ENCODE results near the gene CACNG1. TPM values are rescaled to one million over a fixed set of nuclear protein-coding genes. Genes with fewer than 3 reads are reported as not detected.

CACNG1 gene
- total RNA-seq, 1 experiment from 2014 or later: not detected

DNA sequence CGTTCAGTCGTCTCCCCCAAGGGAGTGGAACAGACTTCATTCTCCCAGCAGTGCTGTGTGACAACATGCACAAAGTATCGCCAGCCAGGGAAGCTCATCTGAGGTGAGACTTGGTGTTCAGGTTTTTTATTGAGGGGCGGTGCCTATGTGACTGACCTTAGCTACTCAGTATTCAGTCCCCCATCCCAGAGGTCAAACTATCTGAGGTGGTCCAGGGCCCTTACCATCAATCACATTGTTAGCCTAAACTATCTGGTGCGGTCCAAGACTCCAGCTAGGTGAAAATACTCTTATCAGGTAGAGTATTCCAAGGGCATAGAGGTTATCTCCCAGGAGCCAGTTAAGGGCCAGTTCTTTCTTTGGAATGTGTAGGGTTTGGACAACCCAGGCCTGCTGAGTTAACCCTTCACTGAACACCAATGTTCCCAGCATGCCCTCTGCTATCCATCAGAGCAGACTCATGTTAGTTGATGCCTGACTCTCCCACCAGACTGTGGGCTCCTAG, 5.4 kb upstream of the CACNG1 start:
- no peak for DNase-seq
- Histone ChIP-seq H3K79me2 (ENCODE audit: insufficient read depth, low read length) (no peaks in the 10 kb centered on the region), H3T11ph (ENCODE audit: low read length) (no peak overlapping the region), H3K14ac (ENCODE audit: insufficient read depth, low read length) (no peak overlapping the region; the same call in 1 of the 2 replicates), H2BK120ac (ENCODE audit: low read depth, low read length, poor library complexity, severe bottlenecking) (no peak overlapping the region), H2BK5ac (ENCODE audit: insufficient read length, low read length) (no peak overlapping the region), H2BK12ac (ENCODE audit: insufficient read length, low read depth, low read length) (no peak overlapping the region), H4K91ac (ENCODE audit: insufficient read length, low read depth, low read length) (no peak overlapping the region), H3K23ac (ENCODE audit: insufficient read length, low read depth, low read length) (no peak overlapping the region), H3K18ac (ENCODE audit: insufficient read length, low read depth, low read length) (no peak overlapping the region), H3K27me3 (ENCODE audit: insufficient read depth, low read length) (no peaks in the 10 kb centered on the region), H2AK5ac (ENCODE audit: insufficient read length, low read length) (no peak overlapping the region), H3K23me2 (ENCODE audit: insufficient read length, low read depth, low read length, poor library complexity, severe bottlenecking) (no peaks in the 10 kb centered on the region), H3K9me3 (ENCODE audit: control insufficient read depth, low read depth, low read length) (no peaks in the 10 kb centered on the region), H3K56ac (ENCODE audit: insufficient read length, low read depth, low read length) (no peak overlapping the region), H3K4ac (ENCODE audit: low read depth, low read length) (no peak overlapping the region), H3K4me2 (ENCODE audit: insufficient read depth, insufficient read length, low read length) (no peak overlapping the region), H2BK20ac (ENCODE audit: low read depth, low read length, poor library complexity, severe bottlenecking) (no peak overlapping the region), H2BK15ac (ENCODE audit: low read depth, low read length) (no peak overlapping the region), H3K4me1 (ENCODE audit: insufficient read depth, low read length) (no peaks in the 10 kb centered on the region), H2AFZ (ENCODE audit: low read length) (no peak overlapping the region), H4K20me1 (ENCODE audit: control insufficient read depth, insufficient read depth, insufficient read length) (no peaks in the 10 kb centered on the region), H3K27ac (ENCODE audit: insufficient read length, low read depth, low read length) (no peak overlapping the region), H3K79me1 (ENCODE audit: insufficient read depth, low read depth, low read length, poor library complexity, severe bottlenecking) (no peaks in the 10 kb centered on the region), H4K8ac (replicated peaks; ENCODE audit: insufficient read length, low read depth, low read length) (no peak overlapping the region), H3K9ac (ENCODE audit: extremely low read depth, insufficient read length, low read length) (no peak overlapping the region), H4K5ac (ENCODE audit: insufficient read length, low read depth, low read length) (no peak overlapping the region)
- no CpG with 5 or more reads among the region's 5 CpGs for WGBS (ENCODE audit: extremely low coverage, insufficient read length, low lambda C conversion rate)
- peaks cover 0 to 3% (median 0%) of the 10 kb centered on the region in 3 experiments; a peak in 1 of 7 replicates for H3K36me3 Mint-ChIP-seq (ENCODE audit: insufficient read depth in 1 of 3, low read depth in 3 of 3)
- H3K9me3 Mint-ChIP-seq: peaks cover 0 to 2% of the 10 kb centered on the region in 2 experiments; a peak in 2 of 5 replicates
- peaks cover 8 to 13% of the 10 kb centered on the region in 2 experiments; a peak in 3 of 4 replicates for H3K4me1 Mint-ChIP-seq
- no peak overlapping the region for H3K4me3 Mint-ChIP-seq
- no peak overlapping the region for H3K27ac Mint-ChIP-seq
- TF ChIP-seq, protein P1, sequence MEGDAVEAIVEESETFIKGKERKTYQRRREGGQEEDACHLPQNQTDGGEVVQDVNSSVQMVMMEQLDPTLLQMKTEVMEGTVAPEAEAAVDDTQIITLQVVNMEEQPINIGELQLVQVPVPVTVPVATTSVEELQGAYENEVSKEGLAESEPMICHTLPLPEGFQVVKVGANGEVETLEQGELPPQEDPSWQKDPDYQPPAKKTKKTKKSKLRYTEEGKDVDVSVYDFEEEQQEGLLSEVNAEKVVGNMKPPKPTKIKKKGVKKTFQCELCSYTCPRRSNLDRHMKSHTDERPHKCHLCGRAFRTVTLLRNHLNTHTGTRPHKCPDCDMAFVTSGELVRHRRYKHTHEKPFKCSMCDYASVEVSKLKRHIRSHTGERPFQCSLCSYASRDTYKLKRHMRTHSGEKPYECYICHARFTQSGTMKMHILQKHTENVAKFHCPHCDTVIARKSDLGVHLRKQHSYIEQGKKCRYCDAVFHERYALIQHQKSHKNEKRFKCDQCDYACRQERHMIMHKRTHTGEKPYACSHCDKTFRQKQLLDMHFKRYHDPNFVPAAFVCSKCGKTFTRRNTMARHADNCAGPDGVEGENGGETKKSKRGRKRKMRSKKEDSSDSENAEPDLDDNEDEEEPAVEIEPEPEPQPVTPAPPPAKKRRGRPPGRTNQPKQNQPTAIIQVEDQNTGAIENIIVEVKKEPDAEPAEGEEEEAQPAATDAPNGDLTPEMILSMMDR (conservative IDR thresholded peaks at IDR 0.05): no peak
- peaks cover 2% of the 10 kb centered on the region for H3K27me3 Mint-ChIP-seq (ENCODE audit: low read depth)

Measured in H9 (cell line).